Measurements from ENCODE around the gene PALM3. TPM values are rescaled to one million over a fixed set of nuclear protein-coding genes. Genes with fewer than 3 reads are reported as not detected.
"Not testable (repeated sequence)": the region's sequence is repeated elsewhere in the genome, so short reads cannot be mapped to it uniquely, and the experiment has no call there.

Gene PALM3
- total RNA-seq, 3 donors from 2014 or later (not counting 1 experiment from before 2014, with no cell fraction given) = not detected

DNA sequence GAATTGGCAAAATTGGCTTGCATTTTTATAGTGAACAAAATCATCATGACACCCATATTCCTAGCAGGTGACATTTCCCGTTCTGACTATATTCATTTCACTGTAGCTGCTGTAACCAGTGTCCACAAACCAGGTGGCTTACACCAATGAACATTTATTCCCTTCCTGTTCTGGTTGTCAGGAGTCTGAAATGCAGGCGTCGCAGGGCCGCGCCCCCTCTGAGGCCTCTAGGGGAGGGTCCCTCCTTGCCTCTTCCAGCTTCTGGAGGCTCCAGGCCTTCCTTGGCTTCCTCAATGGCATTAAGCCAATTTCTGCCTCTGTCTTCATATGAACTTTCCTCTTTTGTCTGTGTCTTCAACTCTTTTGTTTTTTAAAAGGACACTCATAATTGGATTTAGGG is 40.4 kb downstream of the PALM3 start:
- Histone ChIP-seq H3K9me3 (ENCODE audit: control insufficient read depth, insufficient read depth, low read length) (no peaks in the 10 kb centered on the region), H3K27ac (ENCODE audit: low read length) (no peak overlapping the region), H3K4me1 (ENCODE audit: control insufficient read depth, insufficient read depth, low read length) (peaks cover 11% of the 10 kb centered on the region), H3K4me3 (ENCODE audit: low read length) (no peak overlapping the region), H3K36me3 (ENCODE audit: control insufficient read depth, insufficient read depth, low read length) (no peaks in the 10 kb centered on the region), H3K27me3 (ENCODE audit: control insufficient read depth, insufficient read depth, low read length) (no peaks in the 10 kb centered on the region)
- 73% methylated on average over 5 of the region's 5 CpGs for WGBS (ENCODE audit: insufficient coverage)
- H3K27ac Mint-ChIP-seq = no peak overlapping the region
- peaks cover 5 to 7% of the 10 kb centered on the region in 2 donors for H3K4me1 Mint-ChIP-seq
- intact Hi-C loops (cut with micrococcal nuclease) = no loop called here
- ATAC-seq (no peak), DNase-seq (no peak)
- H3K9me3 Mint-ChIP-seq = no peaks in the 10 kb centered on the region
- no peaks in the 10 kb centered on the region for H3K36me3 Mint-ChIP-seq
- H3K27me3 Mint-ChIP-seq (ENCODE audit: low read depth in 2 of 2) = no peaks in the 10 kb centered on the region
- TF ChIP-seq, protein P1, sequence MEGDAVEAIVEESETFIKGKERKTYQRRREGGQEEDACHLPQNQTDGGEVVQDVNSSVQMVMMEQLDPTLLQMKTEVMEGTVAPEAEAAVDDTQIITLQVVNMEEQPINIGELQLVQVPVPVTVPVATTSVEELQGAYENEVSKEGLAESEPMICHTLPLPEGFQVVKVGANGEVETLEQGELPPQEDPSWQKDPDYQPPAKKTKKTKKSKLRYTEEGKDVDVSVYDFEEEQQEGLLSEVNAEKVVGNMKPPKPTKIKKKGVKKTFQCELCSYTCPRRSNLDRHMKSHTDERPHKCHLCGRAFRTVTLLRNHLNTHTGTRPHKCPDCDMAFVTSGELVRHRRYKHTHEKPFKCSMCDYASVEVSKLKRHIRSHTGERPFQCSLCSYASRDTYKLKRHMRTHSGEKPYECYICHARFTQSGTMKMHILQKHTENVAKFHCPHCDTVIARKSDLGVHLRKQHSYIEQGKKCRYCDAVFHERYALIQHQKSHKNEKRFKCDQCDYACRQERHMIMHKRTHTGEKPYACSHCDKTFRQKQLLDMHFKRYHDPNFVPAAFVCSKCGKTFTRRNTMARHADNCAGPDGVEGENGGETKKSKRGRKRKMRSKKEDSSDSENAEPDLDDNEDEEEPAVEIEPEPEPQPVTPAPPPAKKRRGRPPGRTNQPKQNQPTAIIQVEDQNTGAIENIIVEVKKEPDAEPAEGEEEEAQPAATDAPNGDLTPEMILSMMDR (IDR thresholded peaks at IDR 0.05) = no peak
- H3K4me3 Mint-ChIP-seq = no peak overlapping the region

- H3K27ac Mint-ChIP-seq; H3K9me3 ChIP-seq (ENCODE audit: control insufficient read depth, insufficient read depth, low read length); H3K36me3 Mint-ChIP-seq; ATAC-seq; H3K27me3 Mint-ChIP-seq (ENCODE audit: low read depth in 2 of 2); H3K27ac ChIP-seq (ENCODE audit: low read length); H3K9me3 Mint-ChIP-seq; H3K36me3 ChIP-seq (ENCODE audit: control insufficient read depth, insufficient read depth, low read length); H3K4me3 Mint-ChIP-seq; DNase-seq; H3K4me3 ChIP-seq (ENCODE audit: low read length); H3K27me3 ChIP-seq (ENCODE audit: control insufficient read depth, insufficient read depth, low read length); intact Hi-C loops (cut with micrococcal nuclease): not testable (repeated sequence)
- H3K4me1 Mint-ChIP-seq = peaks cover 10 to 13% of the 10 kb centered on the region in 2 donors
- peaks cover 22% of the 10 kb centered on the region for H3K4me1 ChIP-seq (ENCODE audit: control insufficient read depth, insufficient read depth, low read length)
- 85% methylated on average over 3 of the region's 3 CpGs for WGBS (ENCODE audit: insufficient coverage)
Observed at GRCh38 chr19:14019739-14020138, 42.1 kb downstream of the PALM3 start.

DNA sequence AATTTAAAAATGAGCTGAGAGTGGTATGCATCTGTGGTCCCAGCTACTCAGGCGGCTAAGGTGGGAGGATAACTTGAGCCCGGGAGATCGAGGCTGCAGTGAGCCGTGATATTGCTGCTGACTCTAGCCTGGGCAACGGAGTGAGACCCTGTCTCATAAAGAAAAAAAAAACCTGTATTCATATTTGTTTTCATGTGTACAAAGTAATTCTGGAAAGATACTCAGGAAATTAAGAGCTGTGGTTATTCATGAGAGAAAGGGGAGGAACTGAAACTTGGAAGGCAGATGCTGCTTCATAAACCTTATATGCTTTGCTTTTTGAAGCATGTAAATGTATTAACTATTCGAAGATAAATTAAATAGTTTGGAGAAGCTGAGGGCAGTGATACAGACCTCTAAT is 42.8 kb downstream of the PALM3 start:
- Histone ChIP-seq H3K27me3 (ENCODE audit: control insufficient read depth, insufficient read depth, low read length) (no peaks in the 10 kb centered on the region), H3K36me3 (ENCODE audit: control insufficient read depth, insufficient read depth, low read length) (no peaks in the 10 kb centered on the region), H3K4me1 (ENCODE audit: control insufficient read depth, insufficient read depth, low read length) (peaks cover 25% of the 10 kb centered on the region), H3K4me3 (ENCODE audit: low read length) (no peak overlapping the region), H3K27ac (ENCODE audit: low read length) (no peak overlapping the region), H3K9me3 (ENCODE audit: control insufficient read depth, insufficient read depth, low read length) (no peaks in the 10 kb centered on the region)
- H3K9me3 Mint-ChIP-seq = no peaks in the 10 kb centered on the region
- peaks cover 10 to 13% of the 10 kb centered on the region in 2 donors for H3K4me1 Mint-ChIP-seq
- H3K27me3 Mint-ChIP-seq (ENCODE audit: low read depth in 2 of 2) = no peaks in the 10 kb centered on the region
- ATAC-seq = no peak
- DNase-seq = no peak
- TF ChIP-seq, protein P1 (IDR thresholded peaks at IDR 0.05) = no peak
- no peaks in the 10 kb centered on the region for H3K36me3 Mint-ChIP-seq
- intact Hi-C loops (cut with micrococcal nuclease) = no loop called here
- no peak overlapping the region for H3K27ac Mint-ChIP-seq
- H3K4me3 Mint-ChIP-seq = no peak overlapping the region
- 67% methylated on average over 5 of the region's 6 CpGs for WGBS (ENCODE audit: insufficient coverage)

GRCh38 chr19:14015524-14016035 is 46.3 kb downstream of the PALM3 start:
- H3K27ac Mint-ChIP-seq = peak overlapping the region; percentile 81 to 82
- no peaks in the 10 kb centered on the region for H3K9me3 ChIP-seq (ENCODE audit: control insufficient read depth, insufficient read depth, low read length)
- H3K4me1 ChIP-seq (ENCODE audit: control insufficient read depth, insufficient read depth, low read length) = peaks cover 17% of the 10 kb centered on the region
- no peaks in the 10 kb centered on the region for H3K36me3 ChIP-seq (ENCODE audit: control insufficient read depth, insufficient read depth, low read length)
- intact Hi-C loops (cut with micrococcal nuclease) = no loop called here
- H3K4me3 ChIP-seq (ENCODE audit: low read length) = no peak overlapping the region
- no peaks in the 10 kb centered on the region for H3K27me3 Mint-ChIP-seq (ENCODE audit: low read depth in 2 of 2)
- no peak for DNase-seq
- TF ChIP-seq, protein P1 (IDR thresholded peaks at IDR 0.05) = no peak
- peak overlapping the region; percentile 31 for H3K27ac ChIP-seq (ENCODE audit: low read length)
- 55% methylated on average over 8 of the region's 8 CpGs for WGBS (ENCODE audit: insufficient coverage)
- peak overlapping the region; percentile 33 for H3K4me3 Mint-ChIP-seq
- no peaks in the 10 kb centered on the region for H3K36me3 Mint-ChIP-seq
- H3K9me3 Mint-ChIP-seq = no peaks in the 10 kb centered on the region
- peak; percentile 72 to 88 (median 85) for ATAC-seq
- no peaks in the 10 kb centered on the region for H3K27me3 ChIP-seq (ENCODE audit: control insufficient read depth, insufficient read depth, low read length)
- peaks cover 6% of the 10 kb centered on the region in 2 donors for H3K4me1 Mint-ChIP-seq

Data from natural killer cell (primary cell).